Keratinocyte (primary cell): ENCODE measurements around the gene SF3B2.
"Not testable (repeated sequence)": the region's sequence is repeated elsewhere in the genome, so short reads cannot be mapped to it uniquely, and the experiment has no call there.

Experiments used
- CTCF ChIP-seq, 3 experiments: IDR thresholded peaks in 1 of 3; conservative IDR thresholded peaks in 1 of 3; optimal IDR thresholded peaks in 1 of 3; 2 replicates in 2 of 3; 3 replicates in 1 of 3; pipeline versions ENCODE3 to v1.5.1; 2011; ENCODE audit warnings: low read length in 3 of 3, mild to moderate bottlenecking in 3 of 3, moderate library complexity in 2 of 3, control low read depth in 1 of 3, inconsistent platforms in 1 of 3; ENCODE audit not compliant: insufficient read depth in 2 of 3; ENCODE audit errors: extremely low read depth in 1 of 3
- EZH2 ChIP-seq: IDR thresholded peaks from one replicate; pipeline ENCODE4 v1.6.1; 2012; ENCODE audit warnings: inconsistent platforms, mild to moderate bottlenecking, low read length, moderate library complexity

DNA sequence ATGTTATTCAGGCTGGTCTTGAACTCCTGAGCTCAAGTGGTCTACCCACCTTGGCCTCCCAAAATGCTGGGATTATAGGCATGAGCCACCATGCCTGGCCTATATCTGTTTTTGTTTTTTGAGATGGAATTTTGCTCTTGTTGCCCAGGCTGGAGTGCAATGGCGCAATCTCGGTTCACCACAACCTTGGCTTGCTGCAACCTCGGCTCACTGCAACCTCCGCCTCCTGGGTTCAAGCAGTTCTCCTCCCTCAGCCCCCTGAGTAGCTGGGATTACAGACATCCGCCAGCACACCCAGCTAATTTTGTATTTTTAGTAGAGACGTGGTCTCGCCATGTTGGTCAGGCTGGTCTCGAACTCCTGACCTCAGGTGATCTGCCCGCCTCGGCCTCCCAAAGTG lies 47.6 kb downstream of the SF3B2 start:
- TF ChIP-seq EZH2; CTCF (optimal IDR thresholded peaks at IDR 0.05 in 1 of 3, IDR thresholded peaks at IDR 0.05 in 1 of 3, conservative IDR thresholded peaks at IDR 0.05 in 1 of 3; ENCODE audit: extremely low read depth in 1 of 3, insufficient read depth in 2 of 3, low read length in 3 of 3): not testable (repeated sequence)
